Measurements from ENCODE around the gene PIGL.

Gene PIGL

GRCh38 chr17:16351831-16352230, 134.8 kb downstream of the PIGL start:
- Histone ChIP-seq H3K9me2 (ENCODE audit: low read depth, low read length) (no peaks in the 10 kb centered on the region), H3K4me3 (ENCODE audit: low read depth, low read length, poor library complexity, severe bottlenecking) (peak overlapping the region; percentile 75), H2AFZ (ENCODE audit: low read length) (no peak overlapping the region), H3K36me3 (ENCODE audit: insufficient read depth, low read length) (peaks cover 32% of the 10 kb centered on the region), H3F3A (ENCODE audit: insufficient read depth, low read length) (0 out of 2 replicates have a peak, but pooled peaks cover 8% of the 10 kb centered on the region), H3K4me2 (ENCODE audit: low read length) (peak overlapping the region; percentile 87), H3K4me1 (ENCODE audit: insufficient read depth, low read length, severe bottlenecking) (peaks cover 42% of the 10 kb centered on the region), H3K27me3 (ENCODE audit: insufficient read depth, low read length) (no peaks in the 10 kb centered on the region), H3K79me2 (ENCODE audit: insufficient read depth, low read length) (peaks cover 32% of the 10 kb centered on the region), H3K27ac (ENCODE audit: low read depth, low read length, poor library complexity, severe bottlenecking) (peak overlapping the region; percentile 91), H3K9me3 (ENCODE audit: low read length) (no peaks in the 10 kb centered on the region), H3K9ac (ENCODE audit: low read length) (peak overlapping the region; percentile 95), H4K20me1 (ENCODE audit: insufficient read depth, low read length) (no peaks in the 10 kb centered on the region)
- TF ChIP-seq CTCF (IDR thresholded peaks at IDR 0.05; ENCODE audit: low read length): no peak
- TF ChIP-seq EZH2 (IDR thresholded peaks at IDR 0.05; ENCODE audit: borderline replicate concordance, low read length): no peak

GRCh38 chr17:16352303-16352666, 135.3 kb downstream of the PIGL start:
- Histone ChIP-seq H3K27ac (ENCODE audit: low read depth, low read length, poor library complexity, severe bottlenecking) (peak overlapping the region; percentile 91), H3K27me3 (ENCODE audit: insufficient read depth, low read length) (no peaks in the 10 kb centered on the region)

GRCh38 chr17:16352667-16353316, 135.8 kb downstream of the PIGL start:
- no peaks in the 10 kb centered on the region for H3K27me3 ChIP-seq (ENCODE audit: insufficient read depth, low read length)
- no peak overlapping the region for H2AFZ ChIP-seq (ENCODE audit: low read length)
- no peaks in the 10 kb centered on the region for H3K9me2 ChIP-seq (ENCODE audit: low read depth, low read length)
- H3F3A ChIP-seq (ENCODE audit: insufficient read depth, low read length): 0 out of 2 replicates have a peak, but pooled peaks cover 8% of the 10 kb centered on the region
- peak overlapping the region; percentile 87 for H3K4me2 ChIP-seq (ENCODE audit: low read length)
- H3K4me1 ChIP-seq (ENCODE audit: insufficient read depth, low read length, severe bottlenecking): peaks cover 42% of the 10 kb centered on the region
- peak overlapping the region; percentile 75 for H3K4me3 ChIP-seq (ENCODE audit: low read depth, low read length, poor library complexity, severe bottlenecking)
- H4K20me1 ChIP-seq (ENCODE audit: insufficient read depth, low read length): no peaks in the 10 kb centered on the region
- peaks cover 23% of the 10 kb centered on the region for H3K36me3 ChIP-seq (ENCODE audit: insufficient read depth, low read length)
- no peaks in the 10 kb centered on the region for H3K9me3 ChIP-seq (ENCODE audit: low read length)
- peaks cover 32% of the 10 kb centered on the region for H3K79me2 ChIP-seq (ENCODE audit: insufficient read depth, low read length)
- H3K9ac ChIP-seq (ENCODE audit: low read length): peak overlapping the region; percentile 95
- TF ChIP-seq CTCF (IDR thresholded peaks at IDR 0.05; ENCODE audit: low read length): no peak
- TF ChIP-seq EZH2 (IDR thresholded peaks at IDR 0.05; ENCODE audit: borderline replicate concordance, low read length): no peak
- H3K27ac ChIP-seq (ENCODE audit: low read depth, low read length, poor library complexity, severe bottlenecking): peak overlapping the region; percentile 91

More at GRCh38 chr17:16352303-16352666, 135.3 kb downstream of the PIGL start:
- Histone ChIP-seq H3K9ac (ENCODE audit: low read length) (peak overlapping the region; percentile 95), H4K20me1 (ENCODE audit: insufficient read depth, low read length) (no peaks in the 10 kb centered on the region), H2AFZ (ENCODE audit: low read length) (no peak overlapping the region), H3K36me3 (ENCODE audit: insufficient read depth, low read length) (peaks cover 28% of the 10 kb centered on the region), H3K9me2 (ENCODE audit: low read depth, low read length) (no peaks in the 10 kb centered on the region), H3K4me2 (ENCODE audit: low read length) (peak overlapping the region; percentile 87), H3K79me2 (ENCODE audit: insufficient read depth, low read length) (peaks cover 32% of the 10 kb centered on the region), H3K9me3 (ENCODE audit: low read length) (no peaks in the 10 kb centered on the region), H3K4me3 (ENCODE audit: low read depth, low read length, poor library complexity, severe bottlenecking) (peak overlapping the region; percentile 75), H3F3A (ENCODE audit: insufficient read depth, low read length) (0 out of 2 replicates have a peak, but pooled peaks cover 8% of the 10 kb centered on the region), H3K4me1 (ENCODE audit: insufficient read depth, low read length, severe bottlenecking) (peaks cover 42% of the 10 kb centered on the region)
- TF ChIP-seq CTCF (IDR thresholded peaks at IDR 0.05; ENCODE audit: low read length) (no peak), EZH2 (IDR thresholded peaks at IDR 0.05; ENCODE audit: borderline replicate concordance, low read length) (no peak)
